SU-DHL-6 (cell line): ENCODE results near the gene LAMP1.

Experiments used
- H2AFZ ChIP-seq: fragments of 200-600 bp; sonication (generic); 2 replicates; pipeline ENCODE4 v1.6.1; 2014; ENCODE audit warnings: low read depth, mild to moderate bottlenecking, moderate library complexity, mixed read lengths, antibody characterized with exemption, low read length; ENCODE audit not compliant: severe bottlenecking
- H3F3A ChIP-seq: fragments of 200-600 bp; shearing (Covaris generic); 2 replicates; pipeline ENCODE4 v1.6.0; 2016; ENCODE audit warnings: antibody characterized with exemption, mild to moderate bottlenecking; ENCODE audit not compliant: insufficient read depth
- H3K27ac ChIP-seq: fragments of 200-600 bp; sonication (generic); 2 replicates; pipeline ENCODE4 v1.5.1; 2016; ENCODE audit warnings: low read depth, mild to moderate bottlenecking, low read length, moderate library complexity, mixed read lengths
- H3K27me3 ChIP-seq: fragments of 200-600 bp; sonication (generic), shearing (Covaris generic); 2 replicates; pipeline ENCODE4 v1.6.0; 2014; ENCODE audit warnings: mild to moderate bottlenecking, low read length
- H3K36me3 ChIP-seq: fragments of 200-600 bp; sonication (generic); 2 replicates; pipeline ENCODE4 v1.6.1; 2014; ENCODE audit warnings: mild to moderate bottlenecking, low read length, mixed read lengths
- H3K4me2 ChIP-seq: fragments of 300-600, 200-600 bp; shearing (Covaris generic), sonication (generic); 2 replicates; pipeline ENCODE4 v1.6.0; 2014; ENCODE audit warnings: low read length, low read depth, mild to moderate bottlenecking; ENCODE audit not compliant: poor library complexity, severe bottlenecking
- H3K4me3 ChIP-seq: fragments of 200-600 bp; sonication (generic); 2 replicates; pipeline ENCODE4 v1.5.1; 2014; ENCODE audit warnings: antibody characterized with exemption, low read length, mild to moderate bottlenecking, mixed read lengths; ENCODE audit not compliant: insufficient read depth, poor library complexity, severe bottlenecking
- H3K79me2 ChIP-seq: fragments of 200-600 bp; sonication (generic); 2 replicates; pipeline ENCODE4 v1.6.1; 2014; ENCODE audit warnings: mild to moderate bottlenecking, low read length, moderate library complexity; ENCODE audit not compliant: insufficient read depth
- H3K9ac ChIP-seq: fragments of 200-600 bp; sonication (generic); 2 replicates; pipeline ENCODE4 v1.7.0; 2014; ENCODE audit warnings: mild to moderate bottlenecking, low read length
- H3K9me2 ChIP-seq: fragments of 200-600 bp; sonication (generic); replicated peaks from 2 replicates; pipeline ENCODE4 v1.6.1; 2014; ENCODE audit warnings: low read length; ENCODE audit not compliant: insufficient read depth
- H3K9me3 ChIP-seq: fragments of 200-600 bp; sonication (generic); 2 replicates; pipeline ENCODE4 v1.6.1; 2014; ENCODE audit warnings: low read length, mixed read lengths; ENCODE audit not compliant: insufficient read depth
- H4K20me1 ChIP-seq: fragments of 200-600 bp; sonication (generic); 2 replicates; pipeline ENCODE4 v1.6.1; 2014; ENCODE audit warnings: low read depth, mild to moderate bottlenecking, antibody characterized with exemption, low read length, moderate library complexity, mixed read lengths
- EZH2phosphoT487 ChIP-seq: fragments of 200-600 bp; sonication (generic), shearing (Covaris generic); conservative IDR thresholded peaks from 2 replicates; pipeline ENCODE4 v1.6.1; 2018; ENCODE audit warnings: mild to moderate bottlenecking, antibody characterized with exemption, low read length, moderate library complexity, mixed read lengths
- TF ChIP-seq, protein P1 (sequence below): fragments of 200-600 bp; sonication (generic); IDR thresholded peaks from one replicate; pipeline ENCODE4 v1.5.1; 2017; ENCODE audit warnings: antibody characterized with exemption, mild to moderate bottlenecking, low read length, moderate library complexity; ENCODE audit not compliant: insufficient read depth, poor library complexity, severe bottlenecking

The LAMP1 gene

DNA sequence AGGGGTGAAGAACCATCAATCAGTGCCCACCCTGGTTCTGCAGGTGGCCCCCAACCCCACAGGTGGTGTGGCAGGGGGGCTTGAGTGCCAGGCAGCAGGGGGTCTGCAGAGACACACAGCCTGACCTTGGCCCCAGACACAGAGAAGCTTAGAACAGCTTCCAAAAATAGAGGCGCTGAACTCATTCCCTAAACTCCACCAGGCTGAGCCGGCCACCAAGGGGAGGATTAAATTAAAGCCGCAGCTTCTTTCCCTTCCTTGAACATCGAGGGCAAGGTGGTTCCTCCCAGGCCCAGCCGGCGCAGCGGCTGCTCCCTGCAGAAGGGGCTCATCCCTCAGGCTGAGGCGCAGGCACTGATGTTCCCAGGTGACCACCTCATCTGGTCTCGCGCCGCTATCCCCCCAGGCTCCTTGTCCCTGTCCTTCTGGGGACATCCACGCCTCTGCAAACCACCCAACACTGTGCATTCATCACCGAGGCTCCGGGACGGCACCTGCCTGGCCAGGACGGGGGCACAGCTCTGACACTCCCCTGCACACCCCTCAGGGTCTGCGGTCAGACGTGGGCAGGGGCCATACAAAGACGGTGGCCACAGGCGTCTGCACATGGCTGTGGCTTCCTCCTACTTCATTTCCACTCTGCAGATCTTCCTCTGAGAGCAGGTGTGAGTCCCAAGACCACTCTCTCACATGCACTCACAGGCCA, 30.9 kb downstream of the LAMP1 start:
- Histone ChIP-seq H4K20me1 (no peaks in the 10 kb centered on the region), H2AFZ (no peak overlapping the region), H3K27me3 (no peaks in the 10 kb centered on the region), H3K36me3 (no peaks in the 10 kb centered on the region), H3K9ac (no peak overlapping the region), H3K27ac (no peak overlapping the region), H3K9me2 (no peaks in the 10 kb centered on the region), H3K9me3 (no peaks in the 10 kb centered on the region), H3K4me3 (no peak overlapping the region), H3K4me2 (no peak overlapping the region), H3F3A (no peaks in the 10 kb centered on the region), H3K79me2 (no peaks in the 10 kb centered on the region)
- TF ChIP-seq, protein P1, sequence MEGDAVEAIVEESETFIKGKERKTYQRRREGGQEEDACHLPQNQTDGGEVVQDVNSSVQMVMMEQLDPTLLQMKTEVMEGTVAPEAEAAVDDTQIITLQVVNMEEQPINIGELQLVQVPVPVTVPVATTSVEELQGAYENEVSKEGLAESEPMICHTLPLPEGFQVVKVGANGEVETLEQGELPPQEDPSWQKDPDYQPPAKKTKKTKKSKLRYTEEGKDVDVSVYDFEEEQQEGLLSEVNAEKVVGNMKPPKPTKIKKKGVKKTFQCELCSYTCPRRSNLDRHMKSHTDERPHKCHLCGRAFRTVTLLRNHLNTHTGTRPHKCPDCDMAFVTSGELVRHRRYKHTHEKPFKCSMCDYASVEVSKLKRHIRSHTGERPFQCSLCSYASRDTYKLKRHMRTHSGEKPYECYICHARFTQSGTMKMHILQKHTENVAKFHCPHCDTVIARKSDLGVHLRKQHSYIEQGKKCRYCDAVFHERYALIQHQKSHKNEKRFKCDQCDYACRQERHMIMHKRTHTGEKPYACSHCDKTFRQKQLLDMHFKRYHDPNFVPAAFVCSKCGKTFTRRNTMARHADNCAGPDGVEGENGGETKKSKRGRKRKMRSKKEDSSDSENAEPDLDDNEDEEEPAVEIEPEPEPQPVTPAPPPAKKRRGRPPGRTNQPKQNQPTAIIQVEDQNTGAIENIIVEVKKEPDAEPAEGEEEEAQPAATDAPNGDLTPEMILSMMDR = no peak
- TF ChIP-seq EZH2phosphoT487 = no peak

DNA sequence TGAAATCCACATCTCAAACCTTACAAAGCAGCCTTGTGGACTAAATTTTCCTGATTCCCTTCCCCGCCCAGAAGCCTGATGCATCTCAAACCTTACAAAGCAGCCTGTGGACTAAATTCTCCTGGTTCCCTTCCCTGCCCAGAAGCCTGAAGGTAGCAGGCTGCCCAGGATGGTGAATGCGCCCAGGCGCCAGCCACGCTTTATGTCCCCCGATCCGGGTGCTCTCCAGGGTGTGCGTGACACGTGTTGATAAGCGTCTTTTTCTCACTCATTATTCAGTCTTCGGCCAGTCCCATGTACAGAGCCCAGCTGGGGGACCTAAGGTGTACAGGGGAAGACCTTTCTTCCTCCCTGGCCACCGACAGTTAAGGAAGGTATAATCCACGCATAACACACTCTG, 31.8 kb downstream of the LAMP1 start:
- H3K4me3 ChIP-seq = no peak overlapping the region
- H2AFZ ChIP-seq = no peak overlapping the region
- no peaks in the 10 kb centered on the region for H3F3A ChIP-seq
- no peaks in the 10 kb centered on the region for H3K79me2 ChIP-seq
- H3K9ac ChIP-seq = no peak overlapping the region
- H3K9me3 ChIP-seq = no peaks in the 10 kb centered on the region
- no peaks in the 10 kb centered on the region for H3K36me3 ChIP-seq
- H3K27me3 ChIP-seq = no peaks in the 10 kb centered on the region
- no peak for TF ChIP-seq EZH2phosphoT487
- TF ChIP-seq, protein P1 = no peak
- H3K4me2 ChIP-seq = no peak overlapping the region
- no peaks in the 10 kb centered on the region for H4K20me1 ChIP-seq
- no peak overlapping the region for H3K27ac ChIP-seq
- no peaks in the 10 kb centered on the region for H3K9me2 ChIP-seq

DNA sequence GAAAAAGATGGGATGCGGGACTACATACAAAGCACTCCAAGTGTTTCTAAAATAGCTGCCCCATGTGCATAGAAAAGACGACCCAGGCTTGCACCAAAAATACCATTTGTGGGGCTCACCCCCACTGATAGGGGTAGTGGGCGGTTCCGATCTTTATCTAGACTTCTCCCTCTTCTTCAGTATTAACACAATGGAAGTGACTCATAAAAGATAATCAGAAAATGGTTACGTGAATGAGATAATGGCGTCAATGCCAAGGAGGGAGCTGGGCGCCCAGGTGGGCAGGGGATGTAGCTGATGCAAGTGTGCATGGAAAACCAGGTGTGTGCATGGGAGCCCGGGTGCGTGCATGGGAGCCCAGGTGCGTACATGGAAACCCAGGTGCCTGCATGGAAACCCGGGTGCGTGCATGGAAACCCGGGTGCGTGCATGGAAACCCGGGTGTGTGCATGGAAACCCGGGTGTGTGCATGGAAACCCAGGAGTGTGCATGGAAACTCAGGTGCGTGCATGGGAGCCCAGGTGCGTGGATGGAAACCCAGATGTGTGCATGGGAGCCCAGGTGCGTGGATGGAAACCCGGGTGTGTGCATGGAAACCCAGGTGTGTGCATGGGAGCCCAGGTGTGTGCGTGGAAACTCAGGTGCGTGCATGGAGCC, 32.7 kb downstream of the LAMP1 start:
- Histone ChIP-seq H3K9me3 (no peaks in the 10 kb centered on the region), H3K27me3 (no peaks in the 10 kb centered on the region), H3K27ac (no peak overlapping the region), H4K20me1 (no peaks in the 10 kb centered on the region), H3K79me2 (no peaks in the 10 kb centered on the region), H3K9ac (no peak overlapping the region), H3F3A (no peaks in the 10 kb centered on the region), H3K4me2 (no peak overlapping the region), H3K4me3 (no peak overlapping the region), H3K36me3 (no peaks in the 10 kb centered on the region), H3K9me2 (no peaks in the 10 kb centered on the region), H2AFZ (no peak overlapping the region)
- TF ChIP-seq EZH2phosphoT487 = no peak
- TF ChIP-seq, protein P1 = no peak
